WTC11 (cell line): ENCODE measurements around the gene ANKRD65. TPM values are rescaled to one million over a fixed set of nuclear protein-coding genes. Genes with fewer than 3 reads are reported as not detected.

Source experiments
- ARID4B ChIP-seq: sonication (generic); formaldehyde crosslinking; IDR thresholded peaks from 2 replicates; pipeline ENCODE4 v1.8.0; 2023; ENCODE audit warnings: missing genetic modification reagents, mild to moderate bottlenecking, borderline replicate concordance
- ATF1 ChIP-seq: sonication (generic); formaldehyde crosslinking; IDR thresholded peaks from 2 replicates; pipeline ENCODE4 v1.8.1; 2023; ENCODE audit warnings: mild to moderate bottlenecking, moderate library complexity, missing genetic modification reagents
- ATF2 ChIP-seq: sonication (generic); formaldehyde crosslinking; IDR thresholded peaks from 2 replicates; pipeline ENCODE4 v1.8.1; 2022; ENCODE audit warnings: low read depth, missing genetic modification reagents, borderline replicate concordance
- E2F1 ChIP-seq: sonication (generic); formaldehyde crosslinking; IDR thresholded peaks from 2 replicates; pipeline ENCODE4 v1.8.0; 2022; ENCODE audit warnings: mild to moderate bottlenecking, missing genetic modification reagents
- GABPB1 ChIP-seq: sonication (generic); formaldehyde crosslinking; IDR thresholded peaks from 2 replicates; pipeline ENCODE4 v1.8.1; 2023; ENCODE audit warnings: mild to moderate bottlenecking, missing genetic modification reagents
- KAT7 ChIP-seq: sonication (generic); formaldehyde crosslinking; IDR thresholded peaks from 2 replicates; pipeline ENCODE4 v1.8.1; 2023; ENCODE audit warnings: missing genetic modification reagents, mild to moderate bottlenecking, borderline replicate concordance
- MYBL2 ChIP-seq: sonication (generic); formaldehyde crosslinking; IDR thresholded peaks from 2 replicates; pipeline ENCODE4 v1.8.1; 2023; ENCODE audit warnings: mild to moderate bottlenecking, moderate library complexity, missing genetic modification reagents
- OVOL2 ChIP-seq: fragments of 250-450 bp; sonication (Bioruptor Pico); IDR thresholded peaks from 2 replicates; pipeline ENCODE4 v1.9.0; 2021; ENCODE audit warnings: mild to moderate bottlenecking, borderline replicate concordance
- RELA ChIP-seq: sonication (generic); formaldehyde crosslinking; IDR thresholded peaks from 2 replicates; pipeline ENCODE4 v1.8.1; 2022; ENCODE audit warnings: missing genetic modification reagents, mild to moderate bottlenecking, borderline replicate concordance
- RORB ChIP-seq: fragments of 250-450 bp; sonication (Bioruptor Pico); IDR thresholded peaks from 2 replicates; pipeline ENCODE4 v1.9.0; 2021; ENCODE audit warnings: mild to moderate bottlenecking
- SP1 ChIP-seq: sonication (generic); formaldehyde crosslinking; conservative IDR thresholded peaks from 2 replicates; pipeline ENCODE4 v1.8.1; 2022; ENCODE audit warnings: missing genetic modification reagents
- STAT6 ChIP-seq: sonication (generic); formaldehyde crosslinking; conservative IDR thresholded peaks from 2 replicates; pipeline ENCODE4 v1.8.1; 2023; ENCODE audit warnings: mild to moderate bottlenecking, low read depth, missing genetic modification reagents, moderate library complexity
- TEAD4 ChIP-seq: sonication (generic); formaldehyde crosslinking; IDR thresholded peaks from 2 replicates; pipeline ENCODE4 v1.8.0; 2022; ENCODE audit warnings: mild to moderate bottlenecking, missing genetic modification reagents
- ZNF121 ChIP-seq: sonication (generic); formaldehyde crosslinking; IDR thresholded peaks from 2 replicates; pipeline ENCODE4 v1.8.0; 2023; ENCODE audit warnings: missing genetic modification reagents
- ZNF263 ChIP-seq: sonication (generic); formaldehyde crosslinking; IDR thresholded peaks from 2 replicates; pipeline ENCODE4 v1.8.1; 2022; ENCODE audit warnings: low read depth, mild to moderate bottlenecking, moderate library complexity, missing genetic modification reagents
- ZNF281 ChIP-seq: sonication (generic); formaldehyde crosslinking; IDR thresholded peaks from 2 replicates; pipeline ENCODE4 v1.8.0; 2023; ENCODE audit warnings: mild to moderate bottlenecking, missing genetic modification reagents
- ZNF396 ChIP-seq: fragments of 250-450 bp; sonication (Bioruptor Pico); IDR thresholded peaks from 2 replicates; pipeline ENCODE4 v1.8.0; 2021; ENCODE audit warnings: mild to moderate bottlenecking, moderate library complexity, borderline replicate concordance
- ZNF532 ChIP-seq: fragments of 250-450 bp; sonication (Bioruptor Pico); IDR thresholded peaks from 2 replicates; pipeline ENCODE4 v1.9.0; 2021; ENCODE audit warnings: mild to moderate bottlenecking, borderline replicate concordance
- ZNF671 ChIP-seq: fragments of 250-450 bp; sonication (Bioruptor Pico); IDR thresholded peaks from 2 replicates; pipeline ENCODE4 v1.8.0; 2021; ENCODE audit warnings: mild to moderate bottlenecking
- total RNA-seq: library from RNA; stranded (reverse); gene quantifications from 3 replicates; pipeline ENCODE4 v1.2.3, GENCODE V29; 2021

The ANKRD65 gene
- total RNA-seq, 1 experiment from 2014 or later: 1.9 TPM

GRCh38 chr1:1399187-1399871 lies 21.7 kb downstream of the ANKRD65 start, which contains the start of gene CCNL2 (continued):
- TF ChIP-seq MYBL2 (CRISPR knock-in tag): peak; percentile 45; the same call in 1 of the 2 replicates
- no peak for TF ChIP-seq ATF2 (CRISPR knock-in tag)
- peak; percentile 71; the same call in 1 of the 2 replicates for TF ChIP-seq GABPB1 (CRISPR knock-in tag)
- TF ChIP-seq TEAD4 (CRISPR knock-in tag): peak; percentile 9; the same call in 1 of the 2 replicates
- TF ChIP-seq ZNF671 (CRISPR knock-in tag): no peak
- no peak for TF ChIP-seq ZNF532
- TF ChIP-seq SP1 (CRISPR knock-in tag): peak; percentile 99
- TF ChIP-seq ZNF281 (CRISPR knock-in tag): 0 out of 2 replicates have a peak, but pooled peaks have one; percentile 55
- no peak for TF ChIP-seq OVOL2 (CRISPR knock-in tag)
- TF ChIP-seq RELA (CRISPR knock-in tag): no peak
- no peak for TF ChIP-seq ZNF396 (CRISPR knock-in tag)
- no peak for TF ChIP-seq E2F1 (CRISPR knock-in tag)
- TF ChIP-seq KAT7 (CRISPR knock-in tag): no peak; the same call in 1 of the 2 replicates
- TF ChIP-seq ATF1 (CRISPR knock-in tag): no peak
- TF ChIP-seq ZNF263 (CRISPR knock-in tag): no peak
- TF ChIP-seq STAT6 (CRISPR knock-in tag): no peak
- TF ChIP-seq ARID4B (CRISPR knock-in tag): peak; percentile 61; the same call in 1 of the 2 replicates
- TF ChIP-seq ZNF121 (CRISPR knock-in tag): no peak
- TF ChIP-seq RORB (CRISPR knock-in tag): no peak
